HepG2 (cell line): ENCODE measurements around the gene PARD3. TPM values are rescaled to one million over a fixed set of nuclear protein-coding genes. Genes with fewer than 3 reads are reported as not detected.

Source experiments
- ATAC-seq: fragments of 200-7000 bp; cut with Tn5 transposase; 3 replicates; pipeline ENCODE4 v1.9.1; 2020; ENCODE audit warnings: mild to moderate bottlenecking, moderate library complexity
- BruUV-seq: library from RNA; stranded (reverse); fragments of 400-500 nt; replicated peaks from 2 replicates; lab custom pipeline; 2021; lab: Mats Ljungman, UMichigan
- CTCF ChIA-PET: fragments of 300-600 bp; formaldehyde crosslinking; extraction: SDS; loops from one replicate; lab custom pipeline; 2021; ENCODE audit warnings: low total read pairs, inconsistent platforms, low intra/inter-chr PET ratio; lab: Yijun Ruan, JAX
- POLR2A ChIA-PET: fragments of 350-600 bp; sonication (Branson Sonifier 250); formaldehyde crosslinking; loops from one replicate; lab custom pipeline; 2020; ENCODE audit warnings: antibody characterized with exemption, inconsistent platforms; lab: Yijun Ruan, JAX
- DNase-seq: peaks from one replicate; pipeline ENCODE4 v3.0.0-alpha.2; 2015; ENCODE audit warnings: low spot score
- FAIRE-seq: peaks from 3 replicates; lab custom pipeline; 2011; peaks lifted over from hg19 to GRCh38; lab: Jason Lieb, UNC
- H2AFZ ChIP-seq: one replicate; pipeline ENCODE4 v1.6.1; 2011; ENCODE audit warnings: low read length, inconsistent platforms
- H3K27ac ChIP-seq: fragments of 300-600 bp; 3 replicates; pipeline ENCODE4 v1.8.0; 2011; ENCODE audit warnings: mixed run types, mild to moderate bottlenecking, mixed read lengths, low read length, inconsistent platforms; ENCODE audit not compliant: insufficient read depth; ENCODE audit errors: extremely low read length
- H3K27me3 ChIP-seq, 2 experiments: fragments of 200-600 bp in 1 of 2; 2 replicates in 1 of 2; 3 replicates in 1 of 2; pipeline versions ENCODE4 v1.6.0 to v1.8.0; 2011; ENCODE audit warnings: low read length in 2 of 2, mild to moderate bottlenecking in 2 of 2, moderate library complexity in 2 of 2, inconsistent platforms in 1 of 2; ENCODE audit not compliant: insufficient read depth in 2 of 2, control insufficient read depth in 1 of 2
- H3K36me3 ChIP-seq, 2 experiments: fragments of 200-600 bp in 1 of 2; replicated peaks in 1 of 2; 2 replicates in 1 of 2; 3 replicates in 1 of 2; pipeline versions ENCODE4 v1.5.1 to v1.8.0; 2011; ENCODE audit warnings: low read length in 2 of 2, inconsistent platforms in 1 of 2; ENCODE audit not compliant: insufficient read depth in 2 of 2, control insufficient read depth in 1 of 2
- H3K4me1 ChIP-seq: 2 replicates; pipeline ENCODE4 v1.5.1; 2012; ENCODE audit warnings: low read length, inconsistent platforms; ENCODE audit not compliant: insufficient read depth
- H3K4me2 ChIP-seq: 2 replicates; pipeline ENCODE4 v1.6.0; 2011; ENCODE audit warnings: low read depth, low read length, inconsistent platforms
- H3K4me3 ChIP-seq, 3 experiments: fragments of 200-600 bp in 1 of 3; sonication (generic), shearing (Covaris generic) in 1 of 3; replicated peaks in 1 of 3; 2 replicates each; pipeline ENCODE4 v1.5.1; 2011 to 2016; ENCODE audit warnings: low read length in 3 of 3, inconsistent platforms in 2 of 3, low read depth in 2 of 3, mild to moderate bottlenecking in 2 of 3, control low read depth in 1 of 3, mixed read lengths in 1 of 3; ENCODE audit not compliant: insufficient read depth in 1 of 3
- H3K79me2 ChIP-seq: one replicate; pipeline ENCODE4 v1.6.1; 2011; ENCODE audit warnings: low read length, inconsistent platforms; ENCODE audit not compliant: insufficient read depth
- H3K9ac ChIP-seq: 2 replicates; pipeline ENCODE4 v1.6.0; 2011; ENCODE audit warnings: mild to moderate bottlenecking, low read depth, low read length, inconsistent platforms; ENCODE audit not compliant: insufficient read depth
- H3K9me3 ChIP-seq: 2 replicates; pipeline ENCODE4 v1.5.1; 2012; ENCODE audit warnings: mild to moderate bottlenecking, low read length
- H4K20me1 ChIP-seq: 2 replicates; pipeline ENCODE4 v1.6.0; 2011; ENCODE audit warnings: inconsistent platforms, mild to moderate bottlenecking, low read length, moderate library complexity; ENCODE audit not compliant: insufficient read depth
- ARNT ChIP-seq: fragments of 450-650 bp; IDR thresholded peaks from 2 replicates; pipeline ENCODE4 v1.6.1; 2017
- EP300 ChIP-seq, 3 experiments: sonication (generic) in 1 of 3; formaldehyde crosslinking in 1 of 3; IDR thresholded peaks; 2 replicates each; pipeline versions ENCODE4 v1.5.1 to v1.6.1; 2011 to 2020; ENCODE audit warnings: low read depth in 2 of 3, low read length in 2 of 3, borderline replicate concordance in 1 of 3, improper control_type of control experiment in 1 of 3, mild to moderate bottlenecking in 1 of 3, missing genetic modification reagents in 1 of 3, moderate library complexity in 1 of 3
- HMGA1 ChIP-seq: sonication (generic); formaldehyde crosslinking; conservative IDR thresholded peaks from 2 replicates; pipeline ENCODE4 v1.4.0; 2020; ENCODE audit warnings: missing genetic modification reagents
- NFIB ChIP-seq: sonication (generic); formaldehyde crosslinking; IDR thresholded peaks from 2 replicates; pipeline ENCODE4 v1.9.0; 2021; ENCODE audit warnings: missing genetic modification reagents, mild to moderate bottlenecking, borderline replicate concordance
- SPEN ChIP-seq: sonication (generic); formaldehyde crosslinking; IDR thresholded peaks from 2 replicates; pipeline ENCODE4 v1.5.1; 2020; ENCODE audit warnings: low read depth, mild to moderate bottlenecking, missing genetic modification reagents
- TOPORS ChIP-seq: sonication (generic); formaldehyde crosslinking; IDR thresholded peaks from 2 replicates; pipeline ENCODE4 v1.8.0; 2023; ENCODE audit warnings: mild to moderate bottlenecking, missing genetic modification reagents
- ZNF121 ChIP-seq: sonication (generic); formaldehyde crosslinking; IDR thresholded peaks from 2 replicates; pipeline ENCODE4 v1.5.0; 2020; ENCODE audit warnings: mild to moderate bottlenecking, missing genetic modification reagents
- ZNF331 ChIP-seq: sonication (generic); formaldehyde crosslinking; IDR thresholded peaks from 2 replicates; pipeline ENCODE4 v1.4.0; 2020; ENCODE audit warnings: missing genetic modification reagents
- WGBS: methylation state at CpG from one replicate; pipeline ENCODE4 v1.1.6; 2017; ENCODE audit warnings: low lambda C conversion rate; 5-methylcytosine and 5-hydroxymethylcytosine counted together
- in situ Hi-C: cut with HindIII; loops from 2 replicates; pipeline ENCODE4 v1.10.0; 2017; ENCODE audit warnings: low pct_unique_long_range_greater_than_20kb; ENCODE audit not compliant: extremely low pct_ligation_motif_present
- intact Hi-C: fragments of 100-400 bp; cut with micrococcal nuclease; formaldehyde crosslinking; loops from one replicate; pipeline ENCODE4 v1.10.0; 2022; ENCODE audit not compliant: unreplicated experiment
- polyA plus RNA-seq, 8 experiments: library from polyadenylated mRNA; depleted of rRNA in 3 of 8; stranded (reverse) in 7 of 8; unstranded in 1 of 8; fragments of >200 nt; fragmentation: Illumina TruSeq in 4 of 8; extraction: Trizol in 4 of 8; gene quantifications; 2 replicates each; pipeline versions ENCODE4 v1.2.1 to v1.2.3, GENCODE V29; 2011 to 2016; ENCODE audit warnings: low read depth in 4 of 8, missing spikeins in 1 of 8, mixed read lengths in 1 of 8; ENCODE audit not compliant: insufficient read depth in 1 of 8
- total RNA-seq, 5 experiments: library from RNA; depleted of rRNA; stranded (reverse); fragments of >200 nt; fragmentation: Illumina TruSeq; extraction: Trizol; gene quantifications; 2 replicates each; pipeline ENCODE4 v1.2.3, GENCODE V29; 2016; ENCODE audit warnings: low read depth in 1 of 5

The PARD3 gene
- total and polyA plus RNA-seq, 2 of the 13 experiments (the other 11 are each of a cell fraction or from before 2014, with no cell fraction given), result 40.9 to 60.0 TPM

DNA sequence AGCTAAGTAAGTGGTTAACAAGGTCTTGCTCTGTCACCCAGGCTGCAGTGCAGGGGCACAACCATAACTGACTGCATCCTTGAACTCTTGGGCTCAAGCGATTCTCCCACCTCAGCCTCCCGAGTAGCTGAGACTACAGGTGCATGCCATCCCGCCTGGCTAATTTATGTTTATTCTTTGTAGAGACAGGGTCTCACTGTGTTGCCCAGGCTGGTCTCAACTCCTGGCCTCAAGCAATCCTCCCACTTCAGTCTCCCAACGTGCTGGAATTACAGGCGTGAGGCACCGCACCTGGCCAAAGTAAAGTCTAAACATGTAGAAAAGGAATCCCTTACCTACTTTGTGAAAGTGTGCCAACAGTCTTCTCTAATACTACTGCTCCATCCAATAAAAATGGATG, 17.9 kb downstream of the PARD3 start:
- FAIRE-seq, result no peak
- intact Hi-C loops (no loop called here), in situ Hi-C loops (no loop called here)
- Histone ChIP-seq H3K4me2 (no peak overlapping the region), H2AFZ (no peak overlapping the region), H3K4me3 (no peak overlapping the region), H3K27me3 (no peaks in the 10 kb centered on the region), H3K9me3 (no peaks in the 10 kb centered on the region), H3K27ac (no peak overlapping the region), H3K36me3 (peaks cover 4% of the 10 kb centered on the region in 2 experiments; a peak in 2 of 5 replicates), H3K79me2 (peaks cover 82% of the 10 kb centered on the region), H4K20me1 (peaks cover 12% of the 10 kb centered on the region), H3K4me1 (peaks cover 24% of the 10 kb centered on the region; the same call in 1 of the 2 replicates), H3K9ac (no peak overlapping the region)
- no TSS peak for BruUV-seq
- DNase-seq, result no peak
- TF ChIP-seq ZNF121 (CRISPR knock-in tag) (0 out of 2 replicates have a peak, but pooled peaks have one; percentile 53), TOPORS (CRISPR knock-in tag) (no peak)
- POLR2A ChIA-PET, result no interaction called here
- ATAC-seq, result no peak
- WGBS, result 93% methylated on average over 4 of the region's 6 CpGs
- CTCF ChIA-PET, result no interaction called here

DNA sequence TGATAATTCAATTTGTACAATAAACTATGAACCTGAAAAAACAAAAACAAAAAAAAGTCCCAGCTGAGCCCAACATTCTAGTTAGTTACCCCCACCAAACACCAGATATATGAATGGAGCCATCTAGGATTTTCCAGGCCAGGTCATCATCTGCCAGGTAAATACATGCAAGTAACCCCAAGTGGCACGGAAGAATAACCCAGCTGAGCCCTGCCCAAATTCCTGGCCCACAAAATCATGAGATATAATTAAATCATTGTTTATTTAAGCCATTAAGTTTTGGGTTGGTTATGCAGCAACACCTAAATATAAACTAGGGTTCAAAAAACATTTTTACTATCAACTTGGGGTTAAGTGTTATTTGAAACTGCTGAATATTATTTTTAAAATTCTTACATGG, 19.0 kb downstream of the PARD3 start:
- CTCF ChIA-PET, result no interaction called here
- no peaks in the 10 kb centered on the region for H3K9me3 ChIP-seq
- TF ChIP-seq ARNT (no peak), NFIB (no peak), HMGA1 (CRISPR knock-in tag) (no peak), SPEN (CRISPR knock-in tag) (no peak), ZNF331 (CRISPR knock-in tag) (peak; percentile 96), EP300 (IDR thresholded peaks at IDR 0.05; ENCODE audit: low read depth in 2 of 2, low read length in 2 of 2) (no peak), EP300 (CRISPR knock-in tag; IDR thresholded peaks at IDR 0.05; ENCODE audit: borderline replicate concordance) (no peak)
- in situ Hi-C loops, result no loop called here
- no peak for DNase-seq
- POLR2A ChIA-PET, result no interaction called here
- intact Hi-C loops, result no loop called here
- 100% methylated on average over 1 of the region's 1 CpG for WGBS
- H3K4me3 ChIP-seq, result no peak overlapping the region
- H3K79me2 ChIP-seq, result peaks cover 86% of the 10 kb centered on the region
- no peak for FAIRE-seq
- ATAC-seq, result no peak
- BruUV-seq, result no TSS peak
- peaks cover 14% of the 10 kb centered on the region for H4K20me1 ChIP-seq
- H2AFZ ChIP-seq, result no peak overlapping the region
- no peak overlapping the region for H3K27ac ChIP-seq
- no peak overlapping the region for H3K9ac ChIP-seq
- H3K36me3 ChIP-seq, result peaks cover 4% of the 10 kb centered on the region in 2 experiments; a peak in 2 of 5 replicates
- H3K4me1 ChIP-seq, result peaks cover 24% of the 10 kb centered on the region; the same call in 1 of the 2 replicates
- no peak overlapping the region for H3K4me2 ChIP-seq
- H3K27me3 ChIP-seq, result no peaks in the 10 kb centered on the region
